H9 (cell line): ENCODE measurements around the gene HECA. TPM values are rescaled to one million over a fixed set of nuclear protein-coding genes. Genes with fewer than 3 reads are reported as not detected.

Experiments used
- DNase-seq: peaks from one replicate; pipeline ENCODE4 v3.0.0-alpha.2; 2017
- H2AFZ ChIP-seq: one replicate; pipeline ENCODE4 v1.6.1; 2013; ENCODE audit warnings: mild to moderate bottlenecking, low read length, control low read depth, moderate library complexity
- H2AK5ac ChIP-seq: 2 replicates; pipeline ENCODE4 v1.6.1; 2013; ENCODE audit warnings: low read length, control low read depth, mixed read lengths; ENCODE audit not compliant: insufficient read length
- H2BK120ac ChIP-seq: one replicate; pipeline ENCODE4 v1.6.1; 2013; ENCODE audit warnings: low read depth, mild to moderate bottlenecking, low read length, control low read depth, inconsistent platforms; ENCODE audit not compliant: poor library complexity, severe bottlenecking
- H2BK12ac ChIP-seq: 2 replicates; pipeline ENCODE4 v1.6.1; 2013; ENCODE audit warnings: low read length, control low read depth, mixed read lengths, low read depth; ENCODE audit not compliant: insufficient read length
- H2BK15ac ChIP-seq: 2 replicates; pipeline ENCODE4 v1.6.1; 2013; ENCODE audit warnings: low read depth, low read length, control low read depth
- H2BK20ac ChIP-seq: one replicate; pipeline ENCODE4 v1.6.1; 2013; ENCODE audit warnings: low read depth, mild to moderate bottlenecking, low read length, control low read depth, inconsistent platforms; ENCODE audit not compliant: poor library complexity, severe bottlenecking
- H2BK5ac ChIP-seq: 2 replicates; pipeline ENCODE4 v1.6.1; 2013; ENCODE audit warnings: low read length, control low read depth, mixed read lengths; ENCODE audit not compliant: insufficient read length
- H3K14ac ChIP-seq: 2 replicates; pipeline ENCODE4 v1.6.1; 2013; ENCODE audit warnings: low read length, control low read depth; ENCODE audit not compliant: insufficient read depth
- H3K18ac ChIP-seq: 2 replicates; pipeline ENCODE4 v1.6.1; 2013; ENCODE audit warnings: low read depth, mild to moderate bottlenecking, mixed read lengths, low read length, control low read depth; ENCODE audit not compliant: insufficient read length
- H3K23ac ChIP-seq: 2 replicates; pipeline ENCODE4 v1.6.1; 2013; ENCODE audit warnings: low read length, control low read depth, mixed read lengths, low read depth; ENCODE audit not compliant: insufficient read length
- H3K23me2 ChIP-seq: 2 replicates; pipeline ENCODE4 v1.6.1; 2013; ENCODE audit warnings: low read depth, mild to moderate bottlenecking, mixed read lengths, low read length, control low read depth; ENCODE audit not compliant: insufficient read length, poor library complexity, severe bottlenecking
- H3K27ac ChIP-seq: 2 replicates; pipeline ENCODE4 v1.5.1; 2013; ENCODE audit warnings: low read length, control low read depth, mixed read lengths, low read depth; ENCODE audit not compliant: insufficient read length
- H3K27me3 ChIP-seq: 2 replicates; pipeline ENCODE4 v1.6.1; 2013; ENCODE audit warnings: low read length, control low read depth, inconsistent platforms; ENCODE audit not compliant: insufficient read depth
- H3K4ac ChIP-seq: 2 replicates; pipeline ENCODE4 v1.6.1; 2013; ENCODE audit warnings: low read depth, mild to moderate bottlenecking, control low read depth, inconsistent platforms, low read length, moderate library complexity
- H3K4me1 ChIP-seq: 2 replicates; pipeline ENCODE4 v1.6.1; 2013; ENCODE audit warnings: low read length, control low read depth, inconsistent platforms; ENCODE audit not compliant: insufficient read depth
- H3K4me2 ChIP-seq: 2 replicates; pipeline ENCODE4 v1.6.1; 2013; ENCODE audit warnings: low read length, control low read depth, mixed read lengths; ENCODE audit not compliant: insufficient read length, insufficient read depth
- H3K56ac ChIP-seq: 2 replicates; pipeline ENCODE4 v1.6.1; 2013; ENCODE audit warnings: low read depth, mild to moderate bottlenecking, mixed read lengths, low read length, control low read depth; ENCODE audit not compliant: insufficient read length
- H3K79me1 ChIP-seq: 2 replicates; pipeline ENCODE4 v1.6.1; 2013; ENCODE audit warnings: low read depth, mild to moderate bottlenecking, moderate library complexity, low read length, control low read depth, inconsistent platforms; ENCODE audit not compliant: insufficient read depth, poor library complexity, severe bottlenecking
- H3K79me2 ChIP-seq: 2 replicates; pipeline ENCODE4 v1.6.1; 2013; ENCODE audit warnings: low read length, control low read depth, inconsistent platforms; ENCODE audit not compliant: insufficient read depth
- H3K9ac ChIP-seq: 2 replicates; pipeline ENCODE4 v1.6.1; 2013; ENCODE audit warnings: low read length, control low read depth, mixed read lengths; ENCODE audit not compliant: insufficient read length; ENCODE audit errors: extremely low read depth
- H3K9me3 ChIP-seq: one replicate; pipeline ENCODE4 v1.6.1; 2013; ENCODE audit warnings: low read depth, low read length, inconsistent platforms; ENCODE audit not compliant: control insufficient read depth
- H3T11ph ChIP-seq: one replicate; pipeline ENCODE4 v1.6.1; 2013; ENCODE audit warnings: mild to moderate bottlenecking, low read length, control low read depth, inconsistent platforms
- H4K20me1 ChIP-seq: one replicate; pipeline ENCODE4 v1.6.1; 2013; ENCODE audit not compliant: control insufficient read depth, insufficient read length, insufficient read depth
- H4K5ac ChIP-seq: 2 replicates; pipeline ENCODE4 v1.6.1; 2013; ENCODE audit warnings: low read depth, mild to moderate bottlenecking, mixed read lengths, low read length, control low read depth; ENCODE audit not compliant: insufficient read length
- H4K8ac ChIP-seq: replicated peaks from 2 replicates; pipeline ENCODE4 v1.6.1; 2013; ENCODE audit warnings: low read length, control low read depth, mixed read lengths, low read depth; ENCODE audit not compliant: insufficient read length
- H4K91ac ChIP-seq: 2 replicates; pipeline ENCODE4 v1.6.1; 2013; ENCODE audit warnings: low read depth, mild to moderate bottlenecking, moderate library complexity, mixed read lengths, low read length, control low read depth; ENCODE audit not compliant: insufficient read length
- H3K27ac Mint-ChIP-seq, 3 experiments: 2 replicates in 2 of 3; 3 replicates in 1 of 3; pipeline ENCODE4 v1.8.0; 2020 to 2021; ENCODE audit warnings: mixed read lengths in 3 of 3, mild to moderate bottlenecking in 1 of 3, moderate library complexity in 1 of 3
- H3K27me3 Mint-ChIP-seq: 2 replicates; pipeline ENCODE4 v1.8.0; 2021; ENCODE audit warnings: low read depth, mild to moderate bottlenecking, moderate library complexity, mixed read lengths
- H3K36me3 Mint-ChIP-seq, 3 experiments: 2 replicates in 2 of 3; 3 replicates in 1 of 3; pipeline ENCODE4 v1.8.0; 2020 to 2021; ENCODE audit warnings: low read depth in 3 of 3, mixed read lengths in 3 of 3; ENCODE audit not compliant: insufficient read depth in 1 of 3
- H3K4me1 Mint-ChIP-seq, 2 experiments: 2 replicates each; pipeline ENCODE4 v1.8.0; 2020; ENCODE audit warnings: mixed read lengths in 2 of 2
- H3K4me3 Mint-ChIP-seq, 2 experiments: 2 replicates in 1 of 2; 3 replicates in 1 of 2; pipeline ENCODE4 v1.8.0; 2020 to 2021; ENCODE audit warnings: mild to moderate bottlenecking in 2 of 2, mixed read lengths in 2 of 2, moderate library complexity in 1 of 2
- H3K9me3 Mint-ChIP-seq, 2 experiments: 2 replicates in 1 of 2; 3 replicates in 1 of 2; pipeline ENCODE4 v1.8.0; 2020; ENCODE audit warnings: mild to moderate bottlenecking in 2 of 2, mixed read lengths in 2 of 2, moderate library complexity in 1 of 2
- CTCF ChIP-seq: fragments of 200-600 bp; sonication (generic); conservative IDR thresholded peaks from 3 replicates; pipeline ENCODE4 v1.8.0; 2021; ENCODE audit warnings: antibody characterized with exemption, mild to moderate bottlenecking
- WGBS: extraction: QIAGEN DNeasy Blood & Tissue Kit; methylation state at CpG from one replicate; pipeline ENCODE4 v1.1.7; 2013; ENCODE audit warnings: missing lambda C conversion rate, low lambda C conversion rate, mixed read lengths; ENCODE audit not compliant: insufficient read length; ENCODE audit errors: extremely low coverage; 5-methylcytosine and 5-hydroxymethylcytosine counted together
- total RNA-seq: library from RNA; stranded (reverse); gene quantifications from 2 replicates; pipeline ENCODE4 v1.2.1, GENCODE V29; 2021

HECA gene
- total RNA-seq, 1 experiment from 2014 or later, result 4.8 TPM

GRCh38 chr6:139154881-139155547, 20.1 kb downstream of the HECA start:
- H3K56ac ChIP-seq, result no peak overlapping the region
- H3K9me3 ChIP-seq, result no peaks in the 10 kb centered on the region
- no peak overlapping the region for H3K23ac ChIP-seq
- no peaks in the 10 kb centered on the region for H4K20me1 ChIP-seq
- H3K79me1 ChIP-seq, result no peaks in the 10 kb centered on the region
- no peak overlapping the region for H3T11ph ChIP-seq
- peaks cover 0 to 2% of the 10 kb centered on the region in 2 experiments; a peak in 1 of 5 replicates for H3K9me3 Mint-ChIP-seq
- H2BK15ac ChIP-seq, result no peak overlapping the region
- H3K23me2 ChIP-seq, result no peaks in the 10 kb centered on the region
- H3K4me3 Mint-ChIP-seq, result no peak overlapping the region
- H3K27me3 Mint-ChIP-seq, result no peaks in the 10 kb centered on the region
- no peak overlapping the region for H2BK12ac ChIP-seq
- H4K8ac ChIP-seq, result no peak overlapping the region
- peaks cover 7 to 13% of the 10 kb centered on the region in 2 experiments; a peak in 3 of 4 replicates for H3K4me1 Mint-ChIP-seq
- no peaks in the 10 kb centered on the region for H3K27me3 ChIP-seq
- no peak overlapping the region for H3K4me2 ChIP-seq
- H4K5ac ChIP-seq, result no peak overlapping the region
- no peak overlapping the region for H2AFZ ChIP-seq
- no peak for TF ChIP-seq CTCF
- no peak for DNase-seq
- no peak overlapping the region for H2BK5ac ChIP-seq
- peaks cover 0 to 5% (median 0%) of the 10 kb centered on the region in 3 experiments; a peak in 2 of 7 replicates for H3K36me3 Mint-ChIP-seq
- no peak overlapping the region for H2BK20ac ChIP-seq
- WGBS, result no CpG with 5 or more reads among the region's 9 CpGs
- no peak overlapping the region for H2BK120ac ChIP-seq
- no peak overlapping the region for H2AK5ac ChIP-seq
- no peak overlapping the region for H3K14ac ChIP-seq
- H3K4me1 ChIP-seq, result no peaks in the 10 kb centered on the region
- no peak overlapping the region for H3K9ac ChIP-seq
- H3K4ac ChIP-seq, result no peak overlapping the region
- H3K79me2 ChIP-seq, result no peaks in the 10 kb centered on the region
- H3K27ac Mint-ChIP-seq, result no peak overlapping the region
- H3K27ac ChIP-seq, result no peak overlapping the region
- H3K18ac ChIP-seq, result no peak overlapping the region
- H4K91ac ChIP-seq, result no peak overlapping the region
